ENCODE measurements around the gene EIF3M.

DNA sequence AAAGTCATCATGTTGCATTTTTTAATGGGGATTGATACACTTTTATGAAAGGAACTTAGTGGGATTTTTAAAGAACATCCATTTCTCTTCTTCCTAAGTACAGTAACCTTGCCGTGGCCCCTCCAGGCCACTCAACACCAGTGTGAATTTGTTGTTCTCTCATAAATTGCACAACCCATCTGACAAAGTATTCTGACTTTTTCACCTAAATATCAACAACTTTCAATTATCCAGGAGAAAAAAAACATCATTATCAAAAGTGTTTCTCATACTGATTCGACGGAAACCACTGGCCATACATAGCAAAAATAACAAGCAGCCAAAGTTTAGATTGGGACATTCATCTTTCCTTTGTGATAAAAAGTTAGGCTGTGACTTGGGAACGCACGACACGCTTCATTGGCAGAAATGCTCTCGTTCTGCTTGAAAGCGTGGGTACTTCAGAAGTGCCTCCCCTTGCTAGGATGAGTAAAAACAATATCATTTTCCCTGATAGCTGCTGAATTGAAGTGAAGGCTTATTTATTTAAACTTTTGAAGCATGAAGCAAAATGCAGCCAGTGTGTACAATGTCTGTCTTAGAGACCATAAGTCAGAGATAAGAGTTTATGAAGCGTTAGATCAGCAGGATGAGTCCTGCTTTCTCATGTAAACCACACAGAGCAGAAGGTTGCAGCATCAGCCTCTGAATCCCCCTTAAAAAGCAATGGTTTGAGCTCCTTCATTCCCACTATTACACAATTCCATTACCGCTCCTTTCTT lies 20.6 kb upstream of the EIF3M start:
- TF ChIP-seq SP1 (IDR thresholded peaks at IDR 0.05) (no peak), TAF1 (conservative IDR thresholded peaks at IDR 0.05) (no peak), GABPA (IDR thresholded peaks at IDR 0.05 in 1 of 2, conservative IDR thresholded peaks at IDR 0.05 in 1 of 2) (no peak), MAX (IDR thresholded peaks at IDR 0.05) (no peak), HNF4G (IDR thresholded peaks at IDR 0.05) (no peak)
- TF ChIP-seq, protein P1, sequence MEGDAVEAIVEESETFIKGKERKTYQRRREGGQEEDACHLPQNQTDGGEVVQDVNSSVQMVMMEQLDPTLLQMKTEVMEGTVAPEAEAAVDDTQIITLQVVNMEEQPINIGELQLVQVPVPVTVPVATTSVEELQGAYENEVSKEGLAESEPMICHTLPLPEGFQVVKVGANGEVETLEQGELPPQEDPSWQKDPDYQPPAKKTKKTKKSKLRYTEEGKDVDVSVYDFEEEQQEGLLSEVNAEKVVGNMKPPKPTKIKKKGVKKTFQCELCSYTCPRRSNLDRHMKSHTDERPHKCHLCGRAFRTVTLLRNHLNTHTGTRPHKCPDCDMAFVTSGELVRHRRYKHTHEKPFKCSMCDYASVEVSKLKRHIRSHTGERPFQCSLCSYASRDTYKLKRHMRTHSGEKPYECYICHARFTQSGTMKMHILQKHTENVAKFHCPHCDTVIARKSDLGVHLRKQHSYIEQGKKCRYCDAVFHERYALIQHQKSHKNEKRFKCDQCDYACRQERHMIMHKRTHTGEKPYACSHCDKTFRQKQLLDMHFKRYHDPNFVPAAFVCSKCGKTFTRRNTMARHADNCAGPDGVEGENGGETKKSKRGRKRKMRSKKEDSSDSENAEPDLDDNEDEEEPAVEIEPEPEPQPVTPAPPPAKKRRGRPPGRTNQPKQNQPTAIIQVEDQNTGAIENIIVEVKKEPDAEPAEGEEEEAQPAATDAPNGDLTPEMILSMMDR (IDR thresholded peaks at IDR 0.05; ENCODE audit: low read depth, low read length, missing input control), result no peak

Data from liver (tissue), 3 donors.